GM19372 (cell line): ENCODE results near the gene RUNX2.
"Not testable (repeated sequence)": the region's sequence is repeated elsewhere in the genome, so short reads cannot be mapped to it uniquely, and the experiment has no call there.

Experiments used
- ATAC-seq: cut with Tn5 transposase; IDR thresholded peaks from one replicate; pipeline ENCODE4 v1.9.1; 2021; ENCODE audit warnings: mild to moderate bottlenecking, low read depth, moderate library complexity; ENCODE audit not compliant: unreplicated experiment

Gene RUNX2

DNA sequence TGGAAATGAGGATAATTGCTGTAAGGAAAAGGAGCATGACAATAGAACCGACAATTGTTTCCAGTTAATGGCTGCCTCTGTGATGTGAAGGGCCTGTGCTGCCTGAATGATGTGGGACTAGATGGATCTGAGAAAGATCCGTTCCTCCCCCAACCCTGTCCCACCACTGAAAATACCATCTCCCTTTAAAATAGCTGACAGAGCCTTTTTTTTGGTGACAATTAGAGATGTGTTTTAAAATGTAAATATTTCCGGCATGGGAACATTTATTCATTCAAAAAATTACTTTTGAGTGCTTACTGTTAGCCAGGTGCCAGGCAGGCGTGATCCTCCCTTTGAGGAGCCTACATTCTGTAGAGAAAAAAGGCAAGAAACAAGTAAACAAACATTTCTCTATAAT, 122.0 kb downstream of the RUNX2 start:
- no peak for ATAC-seq

DNA sequence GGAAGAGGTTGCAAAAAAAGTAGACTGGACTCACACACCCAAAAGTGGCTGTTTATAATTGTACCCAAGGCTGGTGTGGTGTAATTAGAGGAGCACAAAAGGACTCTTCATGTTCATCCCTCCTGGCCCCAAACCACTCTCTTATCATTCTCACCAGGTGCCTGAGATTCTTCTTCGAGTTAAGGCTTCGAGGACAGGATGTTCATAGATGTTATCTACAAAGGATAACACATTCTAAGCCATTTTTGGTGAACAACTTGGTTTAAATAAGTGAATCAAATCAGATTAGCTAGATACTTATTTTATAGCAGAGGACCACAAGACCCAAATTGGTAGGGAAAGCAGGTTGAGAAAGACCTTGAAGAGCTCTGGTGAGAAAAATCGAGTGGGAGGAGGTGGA, 122.7 kb downstream of the RUNX2 start:
- no peak for ATAC-seq

DNA sequence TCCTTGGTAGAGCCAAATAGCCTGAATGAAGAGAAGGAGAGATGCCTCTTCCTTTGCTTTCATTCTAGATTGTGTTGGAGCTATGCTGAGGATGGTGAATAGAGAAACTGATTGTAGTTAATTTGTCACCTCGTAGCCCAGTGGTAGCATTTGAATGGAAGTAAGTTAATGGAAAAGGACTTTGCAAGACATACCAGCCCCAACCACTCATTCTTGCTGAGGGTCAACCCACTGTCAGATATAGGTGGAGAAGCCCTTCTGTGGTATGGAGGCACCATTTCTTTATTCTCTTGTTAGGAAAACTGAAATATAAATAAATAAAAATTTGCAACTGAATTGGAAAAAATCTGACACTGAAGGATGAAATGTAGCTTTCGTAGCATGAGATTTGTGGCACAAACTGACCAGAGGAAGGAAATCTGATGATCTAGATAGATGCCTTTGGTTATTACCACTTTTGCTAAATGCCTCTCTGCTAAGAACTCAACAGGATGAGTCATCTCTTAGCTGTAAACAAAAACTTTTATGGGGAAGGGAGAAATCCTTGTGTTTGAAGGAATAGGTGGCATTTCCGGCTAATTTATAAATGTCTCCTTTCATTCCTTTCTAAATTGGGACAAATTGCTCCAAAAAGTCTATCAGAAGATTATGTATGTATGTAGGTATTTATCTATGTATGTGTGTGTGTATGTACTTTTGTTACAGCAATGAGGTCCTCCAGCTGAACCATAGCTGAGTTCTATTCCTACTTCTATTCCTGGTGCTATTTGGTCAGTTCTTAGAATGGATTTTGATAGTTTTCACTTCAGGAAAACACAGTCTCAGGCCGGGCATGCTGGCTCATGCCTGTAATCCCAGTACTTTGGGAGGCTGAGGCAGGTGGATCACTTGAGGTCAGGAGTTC, 126.1 kb downstream of the RUNX2 start:
- no peak for ATAC-seq

DNA sequence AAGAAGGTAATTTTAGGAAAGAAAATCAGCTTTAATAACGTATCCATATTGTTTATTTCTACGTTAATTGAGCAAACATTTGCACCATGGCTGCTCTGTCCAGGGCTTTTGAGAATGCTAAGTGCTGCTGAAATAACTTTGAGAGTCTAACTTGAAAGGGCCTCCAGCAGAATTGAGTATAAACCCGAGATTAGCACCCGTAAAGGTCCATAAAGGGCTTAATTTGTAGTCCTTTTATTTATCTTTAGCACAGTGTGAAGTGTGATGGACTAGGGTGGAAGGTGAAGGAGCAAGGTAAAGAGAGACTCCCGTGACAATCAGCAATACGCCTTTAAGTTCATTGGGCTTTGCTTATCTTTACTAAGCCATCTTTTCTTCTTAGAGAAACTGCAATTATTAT, 127.3 kb downstream of the RUNX2 start:
- no peak for ATAC-seq

DNA sequence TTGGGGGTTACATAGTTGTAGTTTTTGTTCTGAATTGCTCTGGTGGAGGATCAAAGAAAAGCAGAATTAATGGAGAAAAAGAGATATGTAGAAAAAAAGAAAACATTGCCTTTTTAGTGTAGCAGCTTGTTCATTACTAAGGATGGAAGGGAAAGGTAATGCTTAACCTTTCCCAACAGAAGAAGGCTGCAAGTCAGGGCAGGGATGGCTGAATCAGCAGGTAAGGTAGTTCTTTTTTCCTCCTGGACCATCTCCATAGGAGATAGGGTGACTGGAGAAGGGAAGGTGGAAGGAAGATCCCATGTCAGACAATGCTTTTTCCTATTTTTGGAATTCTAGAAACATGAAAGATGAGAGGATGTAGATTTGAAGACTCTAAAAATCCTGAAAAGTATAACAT, 129.0 kb downstream of the RUNX2 start:
- ATAC-seq: no peak

DNA sequence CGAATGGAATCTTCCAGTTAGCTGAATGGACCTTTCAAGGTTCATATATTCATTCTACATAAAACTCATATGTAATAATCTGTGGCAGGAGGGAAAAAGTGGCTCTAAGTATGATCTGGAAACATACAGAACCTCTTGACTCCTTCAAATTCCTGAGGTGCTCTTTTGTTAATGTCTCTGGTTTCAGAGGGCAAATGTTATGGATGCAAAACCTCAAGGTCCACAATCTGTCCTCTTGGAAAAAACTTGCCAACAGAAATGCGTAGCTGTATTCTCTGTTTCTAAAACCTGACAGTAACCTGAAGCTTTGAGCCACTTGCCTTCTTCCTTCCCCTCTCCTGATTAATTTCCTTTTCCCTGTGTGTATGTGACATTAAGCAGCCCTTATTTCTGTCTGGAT, 130.5 kb downstream of the RUNX2 start:
- no peak for ATAC-seq

DNA sequence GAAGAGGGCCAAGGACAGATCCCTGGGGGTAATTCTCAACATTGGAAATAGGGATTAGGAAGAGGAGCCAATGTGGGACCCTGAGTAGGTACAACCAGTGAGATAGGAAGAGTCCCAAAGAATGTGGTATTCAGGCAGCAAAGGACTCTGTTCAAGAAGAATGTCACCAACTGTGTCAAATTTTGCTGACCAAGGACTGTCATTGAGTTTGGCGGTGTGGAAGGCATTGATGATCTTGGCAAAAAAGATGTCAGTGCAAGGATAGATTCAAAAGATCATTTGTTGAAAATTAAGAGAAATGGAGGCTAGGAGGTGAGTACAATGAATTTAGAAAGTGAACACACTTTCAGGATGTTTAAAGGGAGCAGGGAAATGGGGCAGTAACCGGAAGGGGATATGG, 132.0 kb downstream of the RUNX2 start:
- no peak for ATAC-seq

DNA sequence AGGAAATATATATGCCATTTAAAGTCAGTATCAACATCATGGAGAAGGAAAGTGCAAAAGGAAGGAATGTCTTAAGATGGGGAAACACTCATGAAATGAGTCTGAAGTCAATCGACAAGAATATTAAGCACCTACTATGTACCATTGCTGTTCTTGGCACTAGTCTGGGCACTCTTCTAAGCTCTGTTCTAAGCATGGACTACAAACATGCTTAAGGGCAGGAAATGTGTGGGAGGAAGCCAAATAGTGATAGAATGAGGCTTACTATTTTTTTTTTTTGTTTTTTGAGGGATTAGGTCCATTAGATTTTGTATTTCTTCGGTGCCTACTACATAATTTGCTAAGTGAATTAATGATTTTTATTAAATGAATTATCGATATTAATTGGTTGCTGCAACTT, 133.4 kb downstream of the RUNX2 start:
- ATAC-seq: no peak

DNA sequence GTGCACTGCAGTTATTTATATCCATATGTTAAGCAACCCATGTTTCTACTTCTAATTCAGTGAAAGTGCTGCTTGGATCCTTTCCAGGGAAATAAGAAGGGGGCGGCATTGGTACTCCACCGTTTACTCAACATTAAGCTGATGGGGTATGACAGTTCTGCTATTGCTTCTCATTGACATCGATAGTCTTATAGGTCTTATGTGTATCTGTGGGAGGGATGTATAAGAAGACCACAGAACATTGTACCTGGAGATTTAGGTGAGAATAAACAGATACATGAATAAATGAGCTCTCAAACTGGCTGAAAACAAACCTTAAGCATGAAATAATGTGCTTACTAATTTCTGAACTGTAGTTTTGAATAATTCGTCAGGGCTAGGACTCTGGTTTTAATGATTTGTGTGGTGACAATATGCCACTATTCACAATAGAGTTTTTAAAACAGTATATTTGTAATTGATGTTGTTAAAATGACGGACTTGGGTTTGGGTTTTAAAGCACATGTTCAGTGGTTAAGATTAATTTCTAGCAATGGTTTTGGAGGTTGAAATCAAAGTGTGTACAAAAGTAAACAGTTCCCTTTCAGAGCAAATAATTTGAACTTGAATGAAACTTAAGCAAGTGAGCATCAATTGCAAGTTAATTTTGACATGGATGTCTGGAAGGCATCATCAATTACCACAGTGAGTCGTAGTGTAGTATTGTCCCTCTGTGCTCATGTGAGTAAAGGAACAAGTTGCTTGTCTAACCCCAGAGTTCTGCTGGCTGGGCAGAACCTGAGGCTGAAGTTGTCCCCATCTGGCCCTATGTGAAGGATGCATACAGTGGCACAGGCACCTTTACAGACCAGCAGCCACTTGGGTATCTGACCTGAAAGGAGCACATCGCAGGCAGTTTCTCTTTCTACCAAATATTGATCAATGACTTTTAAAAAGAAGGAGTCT, 134.3 kb downstream of the RUNX2 start:
- no peak for ATAC-seq

DNA sequence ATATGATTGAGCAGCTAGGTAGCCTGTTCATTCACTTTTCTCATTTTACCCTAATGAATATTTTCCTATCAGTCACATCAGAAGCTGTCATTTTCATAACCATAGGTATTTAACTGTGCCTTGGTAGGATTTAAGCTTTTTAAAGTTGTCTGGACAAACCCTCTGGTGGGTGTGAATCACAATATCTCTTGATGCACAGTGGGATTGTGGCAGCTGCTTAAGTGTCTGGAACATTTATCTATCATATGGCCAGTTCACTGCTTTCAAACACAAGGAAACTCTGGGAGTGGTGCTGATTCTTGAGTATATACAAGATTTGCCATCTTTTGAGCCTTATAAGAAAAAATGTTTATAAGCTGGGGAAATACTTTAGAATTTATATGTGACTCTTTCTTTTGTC, 136.6 kb downstream of the RUNX2 start:
- ATAC-seq: no peak

DNA sequence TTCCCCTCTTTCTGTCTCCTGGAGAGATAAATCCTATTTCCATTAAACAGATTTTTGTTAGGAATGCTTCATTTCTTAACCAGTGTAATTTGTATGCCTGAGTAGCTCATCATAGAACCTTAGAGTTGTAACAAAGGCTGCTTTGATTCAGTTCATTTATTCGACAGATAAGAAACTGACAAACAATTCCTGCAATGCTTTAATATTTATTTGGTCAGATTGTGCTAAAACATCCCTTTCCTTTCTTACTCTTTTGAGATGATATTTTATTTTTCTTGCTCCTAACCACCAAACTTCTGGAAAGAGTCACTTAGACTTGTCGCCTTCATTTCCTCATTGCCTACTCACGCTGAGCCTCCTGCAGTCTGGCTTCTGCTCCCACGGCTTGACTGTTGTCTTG, 138.6 kb downstream of the RUNX2 start:
- ATAC-seq: no peak

DNA sequence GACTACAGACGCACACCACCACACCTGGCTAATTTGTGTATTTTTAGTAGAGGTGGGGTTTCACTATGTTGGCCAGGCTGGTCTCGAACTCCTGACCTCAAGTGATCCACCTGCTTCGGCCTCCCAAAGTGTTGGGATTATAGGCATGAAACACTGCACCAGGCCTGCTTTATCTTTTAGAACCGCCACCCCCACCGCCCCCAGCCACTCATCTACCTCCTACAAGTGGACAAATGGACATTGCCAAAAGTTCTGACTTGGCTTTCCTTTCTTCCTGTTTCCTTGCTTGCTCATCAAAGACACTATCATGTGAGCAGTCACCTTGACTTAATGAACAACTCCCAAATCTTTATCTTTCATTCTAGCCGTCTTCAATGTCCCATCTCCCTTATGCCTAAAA, 139.3 kb downstream of the RUNX2 start:
- not testable (repeated sequence) for ATAC-seq

DNA sequence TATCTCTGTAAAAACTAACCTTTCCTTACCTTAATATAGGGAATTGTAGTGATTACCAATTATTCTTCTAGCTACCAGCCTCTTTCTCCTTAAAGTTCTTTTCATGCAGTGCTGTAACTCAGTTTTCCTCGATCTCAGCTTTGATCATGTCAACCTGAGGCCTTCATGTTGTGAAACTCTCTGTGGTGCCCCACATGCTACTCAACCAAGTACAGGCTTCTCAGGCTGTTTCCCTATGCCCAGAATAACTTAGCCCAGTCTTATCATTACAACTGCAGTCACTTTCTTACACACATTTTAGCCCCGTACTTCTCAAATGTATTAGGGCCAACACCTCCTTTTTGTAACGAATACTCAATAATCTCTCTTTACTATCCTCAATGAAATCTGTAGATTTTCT, 139.7 kb downstream of the RUNX2 start:
- no peak for ATAC-seq

DNA sequence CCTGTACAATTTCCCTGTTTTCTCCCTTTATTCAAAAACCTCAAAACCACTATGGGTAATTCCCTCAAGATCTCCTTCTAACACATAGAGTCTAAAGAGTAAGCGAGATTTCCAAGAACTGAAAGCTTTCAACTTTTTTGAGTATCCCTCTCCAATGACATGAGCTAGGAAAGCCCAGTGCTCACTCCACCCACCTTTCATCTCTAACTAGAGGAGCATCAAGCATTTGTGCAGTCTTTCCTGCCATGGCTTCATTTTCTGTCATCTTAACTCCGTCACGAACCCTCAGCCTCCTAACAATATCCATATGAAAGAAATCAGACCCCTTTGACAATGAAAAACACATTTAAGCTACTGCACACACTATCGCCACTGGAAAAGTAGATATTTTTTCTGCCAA, 141.5 kb downstream of the RUNX2 start:
- no peak for ATAC-seq

DNA sequence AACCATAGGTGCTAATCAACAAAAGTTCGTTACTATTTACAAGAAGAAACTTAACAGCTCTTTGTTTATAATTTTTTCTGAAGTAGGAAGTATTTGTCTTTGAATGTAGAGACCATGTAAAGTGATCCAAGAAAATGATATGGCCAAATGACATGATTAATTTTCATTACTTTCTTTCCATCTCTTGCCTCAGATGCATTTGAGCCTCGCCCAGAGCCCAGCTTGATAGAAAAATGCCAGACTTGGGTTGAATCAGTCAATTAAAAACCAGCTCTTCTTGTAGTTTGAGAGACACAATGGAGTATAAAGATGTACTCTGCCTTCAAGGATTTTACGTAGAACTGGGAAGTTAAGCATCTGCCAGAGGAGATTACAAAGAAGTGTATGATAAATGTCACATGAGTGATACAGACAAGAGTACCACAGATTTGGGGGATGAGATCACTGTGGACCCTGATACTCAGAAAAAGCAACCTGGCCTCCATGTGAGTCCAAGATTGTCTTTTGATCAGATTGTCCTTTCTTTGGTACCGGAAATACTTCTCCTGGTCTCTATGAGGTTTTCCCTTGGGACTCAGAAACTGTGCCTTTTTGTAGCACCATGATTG, 142.1 kb downstream of the RUNX2 start:
- ATAC-seq: no peak

DNA sequence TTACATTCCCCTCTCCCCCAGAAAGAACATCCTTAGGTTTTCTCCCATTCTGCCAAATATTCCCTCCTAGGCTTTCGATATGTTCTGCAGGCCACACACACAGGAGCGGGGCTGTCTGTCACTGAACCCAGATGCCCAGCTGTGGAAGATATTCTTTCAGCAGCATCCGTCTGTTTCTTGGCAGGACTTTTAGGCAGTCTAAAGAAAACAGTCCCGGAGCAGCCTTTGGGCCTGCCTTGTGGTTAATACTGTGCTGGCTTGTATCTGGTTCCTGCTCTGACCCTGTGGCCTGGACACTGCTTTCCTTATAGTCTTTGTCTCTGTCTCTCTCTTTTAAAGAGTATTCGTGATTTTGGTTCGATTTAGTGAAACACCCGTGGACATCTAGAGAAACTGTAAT, 144.3 kb downstream of the RUNX2 start:
- ATAC-seq: no peak

DNA sequence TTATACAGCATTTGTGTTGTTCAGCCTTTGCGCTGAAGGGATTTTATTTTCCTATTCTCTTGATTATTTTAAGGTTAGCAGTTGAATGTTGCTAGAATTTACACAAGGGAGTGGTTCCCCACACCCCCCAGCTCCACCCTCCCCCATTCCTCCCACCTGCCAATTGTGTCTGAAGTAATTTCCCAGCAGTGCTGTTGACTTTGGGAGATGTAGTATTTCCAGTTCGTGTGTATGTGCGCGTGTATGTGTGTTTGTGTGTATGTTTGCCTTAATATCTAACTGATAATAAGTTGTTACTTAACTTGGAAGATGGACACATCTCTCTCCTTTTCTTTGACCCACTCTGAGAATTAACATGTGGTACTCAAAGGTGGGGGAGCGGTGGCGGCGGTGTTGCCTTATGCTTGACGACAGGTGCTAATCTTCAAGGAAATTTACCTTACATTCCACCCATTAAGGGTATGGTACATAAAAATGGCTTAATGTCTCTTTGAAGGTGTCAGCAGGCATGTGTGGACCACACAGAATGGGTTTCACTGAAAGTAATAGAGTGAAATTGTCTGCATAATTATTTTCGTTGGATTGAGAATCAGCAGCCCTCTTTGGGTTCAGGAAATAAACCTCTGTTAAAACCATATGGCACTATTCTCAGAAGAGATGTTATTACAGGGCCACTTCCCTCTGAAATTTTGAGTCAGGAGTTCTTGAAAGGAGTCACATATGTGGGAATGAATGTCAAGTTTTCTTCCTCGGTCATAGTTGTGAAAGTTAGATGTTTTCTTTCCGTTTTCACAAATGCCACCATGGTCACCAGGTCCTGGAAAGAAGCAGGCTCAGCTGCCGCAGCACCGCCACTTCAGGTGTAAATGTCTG, 145.2 kb downstream of the RUNX2 start:
- no peak for ATAC-seq

DNA sequence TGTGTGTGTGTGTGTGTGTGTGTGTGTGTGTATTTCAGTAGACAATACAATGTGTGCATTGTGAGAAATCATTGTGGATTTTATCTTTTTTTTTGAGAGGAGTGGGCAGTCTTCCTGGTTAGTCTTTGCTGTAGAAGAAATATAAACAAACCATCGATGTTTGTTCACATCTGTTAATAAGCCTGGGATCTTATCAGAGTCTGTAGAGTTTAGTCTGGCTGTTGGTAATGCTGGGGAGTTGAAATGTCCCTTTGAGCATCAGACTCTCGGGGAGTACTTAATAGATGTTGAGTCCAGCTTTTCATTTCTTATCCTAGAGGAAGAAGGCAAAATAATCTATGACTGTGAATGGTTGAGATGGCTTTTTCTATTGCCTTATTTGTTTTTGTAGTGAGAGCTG, 146.2 kb downstream of the RUNX2 start:
- no peak for ATAC-seq

DNA sequence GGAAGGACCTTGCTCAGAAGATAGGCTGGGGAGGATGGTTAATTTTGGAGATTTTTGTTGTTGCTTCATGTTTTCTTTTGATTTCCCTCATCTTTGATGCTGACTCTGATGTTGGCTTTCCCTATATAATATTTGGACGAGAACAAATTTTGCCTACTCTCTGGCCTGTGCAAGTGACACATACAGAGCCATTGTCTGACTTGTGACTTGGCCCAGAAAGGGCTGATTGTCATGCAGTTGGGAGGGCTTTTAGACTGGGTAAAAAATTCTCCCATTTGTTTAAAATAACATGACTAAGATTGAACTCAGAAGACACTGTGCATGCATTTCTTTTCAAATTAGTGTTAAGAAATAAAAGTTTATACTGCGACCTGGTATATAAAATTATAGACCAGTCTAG, 148.2 kb downstream of the RUNX2 start:
- ATAC-seq: no peak

DNA sequence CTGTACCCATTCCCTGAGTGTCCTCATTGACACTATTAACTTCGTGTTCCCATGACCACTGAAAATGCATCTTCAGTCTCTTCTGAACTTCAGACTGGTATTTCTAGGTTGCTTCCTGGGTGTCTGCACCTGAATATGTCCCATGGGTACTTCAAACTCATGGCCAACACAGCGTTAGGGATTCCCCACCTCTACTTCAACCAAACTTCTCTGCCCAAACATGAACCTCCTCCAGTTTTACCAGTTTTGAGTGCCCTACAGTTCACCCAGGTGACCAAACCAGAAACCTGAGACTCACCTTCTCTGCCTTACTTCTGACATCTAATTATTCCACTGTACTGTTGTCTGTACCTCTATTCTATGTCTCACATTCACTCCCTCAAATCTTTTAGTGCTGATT, 149.1 kb downstream of the RUNX2 start:
- ATAC-seq: no peak
